ENCODE measurements around the gene SNX17. TPM values are rescaled to one million over a fixed set of nuclear protein-coding genes. Genes with fewer than 3 reads are reported as not detected.
"Not testable (repeated sequence)": the region's sequence is repeated elsewhere in the genome, so short reads cannot be mapped to it uniquely, and the experiment has no call there.

SNX17 gene
- total and polyA plus RNA-seq, 2 donors (not counting 1 experiment from before 2014, with no cell fraction given), result 118 to 155 TPM

GRCh38 chr2:27350106-27350693 lies 20.2 kb upstream of the SNX17 start:
- no peaks in the 10 kb centered on the region for H4K20me1 ChIP-seq (ENCODE audit: control insufficient read depth, extremely low read depth, insufficient read depth, low read length)
- H3K27ac ChIP-seq (ENCODE audit: insufficient read depth, low read length), result no peak overlapping the region
- no peaks in the 10 kb centered on the region for H3K9me3 ChIP-seq (ENCODE audit: control insufficient read depth, insufficient read depth, low read depth, low read length)
- no peak overlapping the region for H3K4me3 ChIP-seq (replicated peaks in 1 of 4; ENCODE audit: control extremely low read depth in 1 of 4, insufficient read depth in 1 of 4, low read depth in 3 of 4, low read length in 4 of 4)
- no peak for TF ChIP-seq CTCF (conservative IDR thresholded peaks at IDR 0.05 in 1 of 2, IDR thresholded peaks at IDR 0.05 in 1 of 2; ENCODE audit: low read depth in 1 of 2, low read length in 2 of 2)
- no peak for TF ChIP-seq EZH2 (IDR thresholded peaks at IDR 0.05; ENCODE audit: low read length, missing control alignments)
- no peaks in the 10 kb centered on the region for H3K36me3 ChIP-seq (ENCODE audit: control insufficient read depth, insufficient read depth, low read length)
- no peak for DNase-seq (ENCODE audit: low read depth in 2 of 2)
- H2AFZ ChIP-seq (ENCODE audit: low read length), result no peak overlapping the region
- H3K4me2 ChIP-seq (ENCODE audit: extremely low read depth, insufficient read depth, low read length), result no peak overlapping the region
- H3K4me1 ChIP-seq (ENCODE audit: control insufficient read depth, extremely low read depth, insufficient read depth, low read length), result peaks cover 3% of the 10 kb centered on the region
- H3K27me3 ChIP-seq (ENCODE audit: control insufficient read depth, insufficient read depth, low read length), result no peaks in the 10 kb centered on the region
- no peak overlapping the region for H3K9ac ChIP-seq (ENCODE audit: insufficient read depth, low read length)
- H3K79me2 ChIP-seq (ENCODE audit: control insufficient read depth, insufficient read depth, low read length), result peaks cover 62% of the 10 kb centered on the region

GRCh38 chr2:27351802-27352598 lies 18.4 kb upstream of the SNX17 start:
- TF ChIP-seq CTCF (conservative IDR thresholded peaks at IDR 0.05 in 1 of 2, IDR thresholded peaks at IDR 0.05 in 1 of 2; ENCODE audit: low read depth in 1 of 2, low read length in 2 of 2) (no peak), EZH2 (IDR thresholded peaks at IDR 0.05; ENCODE audit: low read length, missing control alignments) (no peak)
- no peaks in the 10 kb centered on the region for H4K20me1 ChIP-seq (ENCODE audit: control insufficient read depth, extremely low read depth, insufficient read depth, low read length)
- no peak overlapping the region for H3K27ac ChIP-seq (ENCODE audit: insufficient read depth, low read length)
- no peaks in the 10 kb centered on the region for H3K27me3 ChIP-seq (ENCODE audit: control insufficient read depth, insufficient read depth, low read length)
- H3K79me2 ChIP-seq (ENCODE audit: control insufficient read depth, insufficient read depth, low read length), result peaks cover 64% of the 10 kb centered on the region
- H3K9ac ChIP-seq (ENCODE audit: insufficient read depth, low read length), result no peak overlapping the region
- DNase-seq (ENCODE audit: low read depth in 2 of 2), result no peak
- no peaks in the 10 kb centered on the region for H3K9me3 ChIP-seq (ENCODE audit: control insufficient read depth, insufficient read depth, low read depth, low read length)
- H2AFZ ChIP-seq (ENCODE audit: low read length), result no peak overlapping the region
- H3K36me3 ChIP-seq (ENCODE audit: control insufficient read depth, insufficient read depth, low read length), result no peaks in the 10 kb centered on the region
- H3K4me1 ChIP-seq (ENCODE audit: control insufficient read depth, extremely low read depth, insufficient read depth, low read length), result peaks cover 5% of the 10 kb centered on the region
- H3K4me2 ChIP-seq (ENCODE audit: extremely low read depth, insufficient read depth, low read length), result no peak overlapping the region
- H3K4me3 ChIP-seq (replicated peaks in 1 of 4; ENCODE audit: control extremely low read depth in 1 of 4, insufficient read depth in 1 of 4, low read depth in 3 of 4, low read length in 4 of 4), result no peak overlapping the region

DNA sequence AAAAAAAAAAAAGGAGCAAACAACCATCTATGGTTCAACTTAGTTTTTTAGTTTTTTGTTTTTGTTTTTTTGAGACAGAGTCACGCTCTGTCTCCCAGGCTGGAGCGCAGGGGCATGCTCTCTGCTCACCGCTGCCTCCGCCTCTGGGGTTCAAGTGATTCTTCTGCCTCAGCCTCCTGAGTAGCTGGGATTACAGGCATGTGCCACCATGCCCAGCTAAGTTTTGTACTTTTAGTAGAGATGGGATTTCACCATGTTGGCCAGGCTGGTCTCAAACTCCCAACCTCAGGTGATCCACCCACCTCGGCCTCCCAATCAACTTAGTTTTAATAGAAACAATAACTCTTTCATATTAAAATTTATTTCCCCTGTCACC lies 17.0 kb upstream of the SNX17 start:
- not testable (repeated sequence) for H3K4me1 ChIP-seq (ENCODE audit: control insufficient read depth, extremely low read depth, insufficient read depth, low read length); H4K20me1 ChIP-seq (ENCODE audit: control insufficient read depth, extremely low read depth, insufficient read depth, low read length); DNase-seq (ENCODE audit: low read depth in 2 of 2); H3K36me3 ChIP-seq (ENCODE audit: control insufficient read depth, insufficient read depth, low read length); H3K9ac ChIP-seq (ENCODE audit: insufficient read depth, low read length); H3K27ac ChIP-seq (ENCODE audit: insufficient read depth, low read length); H3K27me3 ChIP-seq (ENCODE audit: control insufficient read depth, insufficient read depth, low read length); H3K4me2 ChIP-seq (ENCODE audit: extremely low read depth, insufficient read depth, low read length); H3K9me3 ChIP-seq (ENCODE audit: control insufficient read depth, insufficient read depth, low read depth, low read length); H3K4me3 ChIP-seq (replicated peaks in 1 of 4; ENCODE audit: control extremely low read depth in 1 of 4, insufficient read depth in 1 of 4, low read depth in 3 of 4, low read length in 4 of 4); H2AFZ ChIP-seq (ENCODE audit: low read length)
- peaks cover 62% of the 10 kb centered on the region for H3K79me2 ChIP-seq (ENCODE audit: control insufficient read depth, insufficient read depth, low read length)
